Measurements from ENCODE around the gene AUH.
"Not testable (repeated sequence)": the region's sequence is repeated elsewhere in the genome, so short reads cannot be mapped to it uniquely, and the experiment has no call there.

AUH gene

GRCh38 chr9:91395106-91395552 lies 33.4 kb upstream of the AUH start:
- H3K4me1 ChIP-seq (ENCODE audit: insufficient read depth, low read length): no peaks in the 10 kb centered on the region
- no peaks in the 10 kb centered on the region for H3K9me3 ChIP-seq (ENCODE audit: low read length)
- H3K27ac ChIP-seq (ENCODE audit: low read depth, low read length): no peak overlapping the region
- H3K9ac ChIP-seq (ENCODE audit: low read length): no peak overlapping the region
- no peak overlapping the region for H3K4me3 ChIP-seq (ENCODE audit: low read depth in 1 of 2, low read length in 2 of 2)
- no peaks in the 10 kb centered on the region for H3K36me3 ChIP-seq (ENCODE audit: insufficient read depth, low read length)
- no peaks in the 10 kb centered on the region for H3K27me3 ChIP-seq (ENCODE audit: control insufficient read depth in 1 of 2, insufficient read depth in 2 of 2, low read length in 2 of 2)

GRCh38 chr9:91393826-91394225 lies 32.1 kb upstream of the AUH start:
- H3K36me3 ChIP-seq (ENCODE audit: insufficient read depth, low read length): no peaks in the 10 kb centered on the region
- no peaks in the 10 kb centered on the region for H3K27me3 ChIP-seq (ENCODE audit: control insufficient read depth in 1 of 2, insufficient read depth in 2 of 2, low read length in 2 of 2)
- H3K9ac ChIP-seq (ENCODE audit: low read length): no peak overlapping the region
- no peaks in the 10 kb centered on the region for H3K4me1 ChIP-seq (ENCODE audit: insufficient read depth, low read length)
- no peak overlapping the region for H3K4me3 ChIP-seq (ENCODE audit: low read depth in 1 of 2, low read length in 2 of 2)
- H3K27ac ChIP-seq (ENCODE audit: low read depth, low read length): no peak overlapping the region
- H3K9me3 ChIP-seq (ENCODE audit: low read length): no peaks in the 10 kb centered on the region

GRCh38 chr9:91392435-91392834 lies 30.7 kb upstream of the AUH start:
- H3K9ac ChIP-seq (ENCODE audit: low read length): no peak overlapping the region
- no peaks in the 10 kb centered on the region for H3K4me1 ChIP-seq (ENCODE audit: insufficient read depth, low read length)
- H3K27ac ChIP-seq (ENCODE audit: low read depth, low read length): no peak overlapping the region
- no peaks in the 10 kb centered on the region for H3K9me3 ChIP-seq (ENCODE audit: low read length)
- H3K27me3 ChIP-seq (ENCODE audit: control insufficient read depth in 1 of 2, insufficient read depth in 2 of 2, low read length in 2 of 2): no peaks in the 10 kb centered on the region
- no peak overlapping the region for H3K4me3 ChIP-seq (ENCODE audit: low read depth in 1 of 2, low read length in 2 of 2)
- H3K36me3 ChIP-seq (ENCODE audit: insufficient read depth, low read length): no peaks in the 10 kb centered on the region

- no peaks in the 10 kb centered on the region for H3K9me3 ChIP-seq (ENCODE audit: low read length)
- H3K27me3 ChIP-seq (ENCODE audit: control insufficient read depth in 1 of 2, insufficient read depth in 2 of 2, low read length in 2 of 2): no peaks in the 10 kb centered on the region
- no peak overlapping the region for H3K27ac ChIP-seq (ENCODE audit: low read depth, low read length)
- no peak overlapping the region for H3K9ac ChIP-seq (ENCODE audit: low read length)
- no peak overlapping the region for H3K4me3 ChIP-seq (ENCODE audit: low read depth in 1 of 2, low read length in 2 of 2)
- H3K4me1 ChIP-seq (ENCODE audit: insufficient read depth, low read length): no peaks in the 10 kb centered on the region
- no peaks in the 10 kb centered on the region for H3K36me3 ChIP-seq (ENCODE audit: insufficient read depth, low read length)
Observed at GRCh38 chr9:91391818-91392217, 30.1 kb upstream of the AUH start.

GRCh38 chr9:91391412-91391811 lies 29.7 kb upstream of the AUH start:
- Histone ChIP-seq H3K27me3 (ENCODE audit: control insufficient read depth in 1 of 2, insufficient read depth in 2 of 2, low read length in 2 of 2) (no peaks in the 10 kb centered on the region), H3K4me3 (ENCODE audit: low read depth in 1 of 2, low read length in 2 of 2) (no peak overlapping the region)

GRCh38 chr9:91389686-91390085 lies 28.0 kb upstream of the AUH start:
- not testable (repeated sequence) for H3K9ac ChIP-seq (ENCODE audit: low read length); H3K27me3 ChIP-seq (ENCODE audit: control insufficient read depth in 1 of 2, insufficient read depth in 2 of 2, low read length in 2 of 2); H3K27ac ChIP-seq (ENCODE audit: low read depth, low read length); H3K4me3 ChIP-seq (ENCODE audit: low read depth in 1 of 2, low read length in 2 of 2); H3K4me1 ChIP-seq (ENCODE audit: insufficient read depth, low read length); H3K9me3 ChIP-seq (ENCODE audit: low read length); H3K36me3 ChIP-seq (ENCODE audit: insufficient read depth, low read length)

More at GRCh38 chr9:91391412-91391811, 29.7 kb upstream of the AUH start:
- H3K27ac ChIP-seq (ENCODE audit: low read depth, low read length): no peak overlapping the region
- no peaks in the 10 kb centered on the region for H3K9me3 ChIP-seq (ENCODE audit: low read length)
- H3K36me3 ChIP-seq (ENCODE audit: insufficient read depth, low read length): no peaks in the 10 kb centered on the region
- H3K9ac ChIP-seq (ENCODE audit: low read length): no peak overlapping the region
- no peaks in the 10 kb centered on the region for H3K4me1 ChIP-seq (ENCODE audit: insufficient read depth, low read length)

GRCh38 chr9:91386765-91387164 lies 25.0 kb upstream of the AUH start:
- H3K27me3 ChIP-seq (ENCODE audit: control insufficient read depth in 1 of 2, insufficient read depth in 2 of 2, low read length in 2 of 2): no peaks in the 10 kb centered on the region
- no peak overlapping the region for H3K27ac ChIP-seq (ENCODE audit: low read depth, low read length)
- H3K36me3 ChIP-seq (ENCODE audit: insufficient read depth, low read length): no peaks in the 10 kb centered on the region
- H3K9ac ChIP-seq (ENCODE audit: low read length): no peak overlapping the region
- no peaks in the 10 kb centered on the region for H3K9me3 ChIP-seq (ENCODE audit: low read length)
- H3K4me3 ChIP-seq (ENCODE audit: low read depth in 1 of 2, low read length in 2 of 2): no peak overlapping the region
- H3K4me1 ChIP-seq (ENCODE audit: insufficient read depth, low read length): no peaks in the 10 kb centered on the region

GRCh38 chr9:91384954-91385353 lies 23.2 kb upstream of the AUH start:
- no peak overlapping the region for H3K4me3 ChIP-seq (ENCODE audit: low read depth in 1 of 2, low read length in 2 of 2)
- H3K36me3 ChIP-seq (ENCODE audit: insufficient read depth, low read length): no peaks in the 10 kb centered on the region
- H3K9ac ChIP-seq (ENCODE audit: low read length): no peak overlapping the region
- H3K9me3 ChIP-seq (ENCODE audit: low read length): no peaks in the 10 kb centered on the region
- no peaks in the 10 kb centered on the region for H3K27me3 ChIP-seq (ENCODE audit: control insufficient read depth in 1 of 2, insufficient read depth in 2 of 2, low read length in 2 of 2)
- no peak overlapping the region for H3K27ac ChIP-seq (ENCODE audit: low read depth, low read length)
- no peaks in the 10 kb centered on the region for H3K4me1 ChIP-seq (ENCODE audit: insufficient read depth, low read length)

- no peaks in the 10 kb centered on the region for H3K4me1 ChIP-seq (ENCODE audit: insufficient read depth, low read length)
- no peaks in the 10 kb centered on the region for H3K36me3 ChIP-seq (ENCODE audit: insufficient read depth, low read length)
- no peak overlapping the region for H3K27ac ChIP-seq (ENCODE audit: low read depth, low read length)
- H3K9me3 ChIP-seq (ENCODE audit: low read length): no peaks in the 10 kb centered on the region
- no peaks in the 10 kb centered on the region for H3K27me3 ChIP-seq (ENCODE audit: control insufficient read depth in 1 of 2, insufficient read depth in 2 of 2, low read length in 2 of 2)
- no peak overlapping the region for H3K4me3 ChIP-seq (ENCODE audit: low read depth in 1 of 2, low read length in 2 of 2)
- no peak overlapping the region for H3K9ac ChIP-seq (ENCODE audit: low read length)
Observed at GRCh38 chr9:91383577-91383976, 21.9 kb upstream of the AUH start.

- Histone ChIP-seq H3K4me3 (ENCODE audit: low read depth in 1 of 2, low read length in 2 of 2) (no peak overlapping the region), H3K27ac (ENCODE audit: low read depth, low read length) (no peak overlapping the region), H3K9me3 (ENCODE audit: low read length) (no peaks in the 10 kb centered on the region), H3K36me3 (ENCODE audit: insufficient read depth, low read length) (no peaks in the 10 kb centered on the region), H3K9ac (ENCODE audit: low read length) (no peak overlapping the region), H3K4me1 (ENCODE audit: insufficient read depth, low read length) (no peaks in the 10 kb centered on the region), H3K27me3 (ENCODE audit: control insufficient read depth in 1 of 2, insufficient read depth in 2 of 2, low read length in 2 of 2) (no peaks in the 10 kb centered on the region)
Observed at GRCh38 chr9:91382298-91382697, 20.6 kb upstream of the AUH start.

GRCh38 chr9:91379426-91379825 lies 17.7 kb upstream of the AUH start:
- Histone ChIP-seq H3K27ac (ENCODE audit: low read depth, low read length) (no peak overlapping the region), H3K9me3 (ENCODE audit: low read length) (no peaks in the 10 kb centered on the region), H3K27me3 (ENCODE audit: control insufficient read depth in 1 of 2, insufficient read depth in 2 of 2, low read length in 2 of 2) (no peaks in the 10 kb centered on the region), H3K4me3 (ENCODE audit: low read depth in 1 of 2, low read length in 2 of 2) (no peak overlapping the region), H3K4me1 (ENCODE audit: insufficient read depth, low read length) (no peaks in the 10 kb centered on the region), H3K9ac (ENCODE audit: low read length) (no peak overlapping the region), H3K36me3 (ENCODE audit: insufficient read depth, low read length) (no peaks in the 10 kb centered on the region)

- Histone ChIP-seq H3K4me1 (ENCODE audit: insufficient read depth, low read length) (no peaks in the 10 kb centered on the region), H3K4me3 (ENCODE audit: low read depth in 1 of 2, low read length in 2 of 2) (no peak overlapping the region), H3K9me3 (ENCODE audit: low read length) (no peaks in the 10 kb centered on the region), H3K9ac (ENCODE audit: low read length) (no peak overlapping the region), H3K27ac (ENCODE audit: low read depth, low read length) (no peak overlapping the region), H3K36me3 (ENCODE audit: insufficient read depth, low read length) (no peaks in the 10 kb centered on the region), H3K27me3 (ENCODE audit: control insufficient read depth in 1 of 2, insufficient read depth in 2 of 2, low read length in 2 of 2) (no peaks in the 10 kb centered on the region)
Observed at GRCh38 chr9:91378695-91379127, 17.0 kb upstream of the AUH start.

Measured in muscle layer of colon (tissue), 2 donors.